Embryonic facial prominence (tissue), 1 donor: ENCODE measurements around the gene FAM3B.

Experiments
- DNase-seq: peaks from one replicate; pipeline ENCODE4 v3.0.0-alpha.2; 2016; ENCODE audit errors: extremely low spot score

Gene FAM3B

GRCh38 chr21:41369105-41369919 lies 52.7 kb downstream of the FAM3B start:
- no peak for DNase-seq

- no peak for DNase-seq
Measured at GRCh38 chr21:41369920-41370839, 53.6 kb downstream of the FAM3B start.

GRCh38 chr21:41370840-41371684 lies 54.5 kb downstream of the FAM3B start:
- no peak for DNase-seq

- no peak for DNase-seq
Measured at GRCh38 chr21:41371685-41372030, 55.1 kb downstream of the FAM3B start.

- DNase-seq, result no peak
Measured at GRCh38 chr21:41373253-41373652, 56.7 kb downstream of the FAM3B start.

GRCh38 chr21:41373763-41374162 lies 57.2 kb downstream of the FAM3B start:
- no peak for DNase-seq

DNA sequence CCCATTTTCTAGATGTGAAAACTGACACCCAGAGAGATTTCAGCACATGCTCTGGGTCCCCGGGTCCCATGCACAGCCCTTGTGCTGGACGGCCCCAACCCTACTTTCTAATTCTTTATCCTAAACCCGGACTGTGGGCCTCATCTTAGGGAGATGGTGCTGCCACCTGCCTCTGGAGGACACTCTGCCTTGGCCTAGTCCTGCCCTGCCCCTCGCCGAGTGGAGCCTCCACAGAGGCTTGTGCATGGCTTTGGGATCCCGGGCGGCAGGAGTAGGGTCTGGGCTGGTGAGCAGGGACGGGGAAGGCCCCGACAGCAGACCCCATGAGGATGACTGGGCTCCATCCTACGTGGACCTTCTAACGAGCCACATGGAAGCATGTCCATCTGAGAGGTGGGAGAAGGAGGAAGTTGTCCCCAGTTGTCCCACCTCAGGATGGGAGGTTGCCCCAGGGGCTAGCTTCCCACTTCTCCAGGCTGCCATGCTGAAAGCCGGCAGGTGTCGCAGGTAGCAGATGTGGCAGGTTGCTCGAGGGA lies 57.6 kb downstream of the FAM3B start:
- DNase-seq, result no peak

- no peak for DNase-seq
Measured at GRCh38 chr21:41374867-41375533, 58.4 kb downstream of the FAM3B start.

GRCh38 chr21:41375875-41376274 lies 59.3 kb downstream of the FAM3B start:
- no peak for DNase-seq

- DNase-seq, result no peak
Measured at GRCh38 chr21:41377715-41378114, 61.1 kb downstream of the FAM3B start.

GRCh38 chr21:41378849-41379248 lies 62.2 kb downstream of the FAM3B start:
- no peak for DNase-seq

GRCh38 chr21:41379901-41380300 lies 63.3 kb downstream of the FAM3B start:
- DNase-seq, result no peak

GRCh38 chr21:41381731-41382130 lies 65.1 kb downstream of the FAM3B start:
- DNase-seq, result no peak

DNA sequence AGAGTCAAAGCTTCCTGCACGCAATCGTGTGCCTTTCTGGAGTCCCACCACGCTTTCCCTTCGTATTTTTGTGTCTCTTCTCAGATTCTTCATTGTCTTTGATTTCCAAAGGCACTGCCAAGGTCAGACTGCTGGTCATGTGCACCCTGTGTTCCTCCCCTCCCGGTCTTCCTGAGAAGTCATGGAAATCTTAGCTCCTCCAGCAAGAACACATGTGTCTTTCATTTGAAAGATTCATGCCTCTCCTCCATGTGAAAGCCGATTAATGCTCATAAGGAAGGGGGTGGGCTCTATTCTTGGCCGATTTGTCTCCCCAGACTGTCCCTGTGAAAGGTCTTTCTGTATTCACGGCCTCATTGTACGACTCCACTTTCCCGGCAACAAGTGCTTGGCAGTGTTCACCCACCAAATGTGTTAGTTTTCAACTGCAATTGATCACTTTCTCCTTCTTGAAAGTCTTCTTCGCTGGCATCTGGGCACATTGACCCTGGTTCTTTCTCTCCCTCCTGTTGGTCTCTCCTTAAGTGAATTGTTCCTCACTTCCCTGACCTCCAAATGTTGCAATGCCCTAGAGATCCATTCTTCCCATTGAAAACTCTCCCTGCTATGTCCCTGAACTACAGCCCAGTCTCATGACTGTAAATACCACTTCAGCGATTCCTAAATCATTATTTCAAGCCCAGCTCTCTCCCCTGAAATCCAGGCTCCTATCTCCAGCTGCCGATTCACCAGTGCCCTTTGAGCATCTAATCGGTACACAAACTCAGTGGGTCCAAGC lies 70.6 kb downstream of the FAM3B start:
- DNase-seq, result no peak

DNA sequence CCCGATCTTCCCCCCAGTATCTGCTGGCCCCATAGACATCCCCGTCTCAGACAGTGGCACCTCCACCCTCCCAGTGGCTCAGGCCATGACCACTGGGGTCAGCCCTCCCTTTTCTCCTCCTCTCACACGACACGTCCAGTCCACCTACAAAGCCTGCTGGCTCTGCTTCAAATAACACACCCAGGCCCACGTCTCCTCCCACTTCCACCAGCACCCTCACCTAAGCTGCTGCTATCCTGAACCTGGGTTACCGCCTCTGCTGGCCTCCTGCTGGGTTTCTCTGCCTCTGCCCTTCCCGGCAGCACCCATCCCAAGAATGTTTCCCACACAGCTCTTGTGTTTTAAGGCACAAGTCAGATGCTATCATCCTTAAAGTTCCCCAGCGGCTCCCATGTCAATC lies 71.2 kb downstream of the FAM3B start:
- DNase-seq, result no peak

DNA sequence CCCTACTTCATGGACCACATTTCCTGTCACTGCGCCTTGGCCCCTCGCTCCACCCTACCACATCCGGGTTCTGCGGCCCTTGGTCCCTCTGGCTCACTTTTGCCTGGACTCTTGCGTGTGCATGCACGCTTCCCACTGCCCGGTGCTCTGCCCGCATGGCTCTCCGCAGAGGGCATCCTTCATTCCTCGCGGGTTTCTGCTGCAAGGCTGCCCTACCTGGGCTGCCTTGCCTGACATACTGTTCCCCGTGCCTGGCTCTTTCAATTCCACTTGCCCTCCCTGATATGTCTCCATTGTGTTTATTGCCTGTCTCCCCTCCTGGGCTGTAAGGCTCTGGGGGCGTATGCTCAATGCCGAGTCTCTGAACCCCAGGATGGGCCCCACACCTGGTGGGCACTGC lies 71.7 kb downstream of the FAM3B start:
- no peak for DNase-seq

DNA sequence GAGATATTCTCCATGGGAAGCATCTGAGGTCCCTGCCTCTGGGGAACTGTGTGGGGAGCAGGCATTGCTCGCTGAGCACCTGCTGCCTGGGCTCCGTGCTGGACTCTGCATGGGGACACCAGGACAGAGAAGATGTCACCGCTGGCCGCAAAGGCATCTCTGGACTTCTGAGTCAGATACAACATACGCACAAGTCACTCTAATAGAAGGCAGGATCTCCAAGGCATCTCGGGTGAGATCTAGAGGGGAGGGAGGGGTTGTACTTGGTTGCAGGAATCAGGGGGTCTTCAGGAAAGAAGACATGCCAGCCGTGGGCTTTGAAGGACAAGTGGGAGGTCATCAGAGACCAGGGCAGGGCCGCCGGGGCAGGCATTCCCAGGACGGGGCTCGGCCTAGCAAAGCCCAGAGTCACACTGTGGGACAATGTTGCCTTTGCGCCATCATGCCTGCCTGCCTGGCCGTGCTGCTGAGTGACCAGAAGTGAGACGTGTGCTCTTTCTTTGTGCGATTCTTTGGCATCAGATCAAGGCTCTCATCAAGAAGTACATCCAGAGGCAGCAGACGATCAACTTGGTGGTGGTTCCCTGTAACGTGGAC lies 73.5 kb downstream of the FAM3B start:
- DNase-seq, result no peak

DNA sequence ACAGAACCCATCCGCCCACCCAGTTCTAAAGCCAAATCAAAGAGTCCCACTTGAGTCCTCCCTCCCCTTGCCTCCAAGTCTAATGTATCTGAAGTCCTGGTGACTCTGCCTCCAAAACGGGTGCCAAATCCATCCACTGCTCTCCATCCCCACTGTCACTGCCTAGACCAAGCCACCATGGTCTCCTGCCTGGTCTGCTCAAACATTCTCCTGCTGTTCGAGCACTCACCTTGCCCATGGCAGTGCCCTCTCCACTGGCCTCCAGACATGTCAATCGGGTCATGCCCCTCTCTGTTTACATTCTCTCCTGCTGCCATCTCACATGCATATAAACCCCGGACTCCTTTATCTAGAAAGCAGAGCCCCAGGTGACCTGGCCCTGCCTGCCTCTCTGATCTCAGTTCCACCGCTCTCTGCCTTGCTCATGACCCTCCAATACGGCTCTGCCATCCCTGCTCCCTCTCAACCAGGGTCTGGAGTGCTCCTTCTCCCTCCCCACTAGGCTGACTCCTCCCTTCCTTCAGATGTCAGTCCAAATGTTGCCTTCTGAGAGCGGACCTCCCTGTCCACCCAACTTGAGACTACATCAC lies 77.4 kb downstream of the FAM3B start:
- DNase-seq, result no peak

- no peak for DNase-seq
Measured at GRCh38 chr21:41396558-41397075, 80.0 kb downstream of the FAM3B start.
